ENCODE results near the gene COX4I1.

DNA sequence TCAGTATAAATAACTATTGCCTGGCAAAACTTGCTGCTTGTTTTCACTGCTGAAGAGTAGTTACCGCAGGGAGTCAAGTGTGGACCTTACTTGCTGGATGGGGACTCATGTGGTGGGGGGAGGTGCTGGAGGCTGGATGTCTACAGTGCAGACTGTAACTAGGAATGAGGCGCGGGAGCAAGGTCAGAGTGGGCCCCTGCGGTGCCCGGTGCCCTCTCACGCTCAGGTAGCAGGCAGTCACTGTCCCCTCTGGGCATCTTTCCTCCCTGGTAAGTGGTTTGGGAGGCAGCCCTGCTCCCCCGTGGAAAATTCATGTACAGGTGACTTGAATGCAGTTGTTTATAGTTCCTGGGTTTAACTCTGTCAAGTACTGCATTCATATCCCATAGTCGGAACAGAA is 4.8 kb upstream of the COX4I1 start:
- no peak for TF ChIP-seq TGIF2 (CRISPR knock-in tag; IDR thresholded peaks at IDR 0.05)
- TF ChIP-seq, protein P1, sequence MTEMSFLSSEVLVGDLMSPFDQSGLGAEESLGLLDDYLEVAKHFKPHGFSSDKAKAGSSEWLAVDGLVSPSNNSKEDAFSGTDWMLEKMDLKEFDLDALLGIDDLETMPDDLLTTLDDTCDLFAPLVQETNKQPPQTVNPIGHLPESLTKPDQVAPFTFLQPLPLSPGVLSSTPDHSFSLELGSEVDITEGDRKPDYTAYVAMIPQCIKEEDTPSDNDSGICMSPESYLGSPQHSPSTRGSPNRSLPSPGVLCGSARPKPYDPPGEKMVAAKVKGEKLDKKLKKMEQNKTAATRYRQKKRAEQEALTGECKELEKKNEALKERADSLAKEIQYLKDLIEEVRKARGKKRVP (CRISPR knock-in tag; IDR thresholded peaks at IDR 0.05): no peak
- TF ChIP-seq FOXJ3 (CRISPR knock-in tag; IDR thresholded peaks at IDR 0.05): no peak
